K562 (cell line): Measurements from ENCODE around the gene VWA1. TPM values are rescaled to one million over a fixed set of nuclear protein-coding genes. Genes with fewer than 3 reads are reported as not detected.

Experiments used
- BDP1 ChIP-seq: IDR thresholded peaks from 3 replicates; pipeline ENCODE4 v1.6.1; 2011; ENCODE audit not compliant: insufficient read length, insufficient read depth
- BMI1 ChIP-seq: fragments of 150-350 bp; IDR thresholded peaks from 2 replicates; pipeline ENCODE4 v1.6.1; 2014; ENCODE audit warnings: low read length
- CBX8 ChIP-seq: fragments of 200-600 bp; sonication (generic); IDR thresholded peaks from 2 replicates; pipeline ENCODE4 v1.6.1; 2012; ENCODE audit warnings: borderline replicate concordance, mixed run types, low read depth, mild to moderate bottlenecking, moderate library complexity, mixed read lengths, low read length, control low read depth, inconsistent platforms; ENCODE audit not compliant: poor library complexity, severe bottlenecking; ENCODE audit errors: extremely low read depth
- DMBX1 ChIP-seq: fragments of 250-450 bp; sonication (Bioruptor Pico); IDR thresholded peaks from 2 replicates; pipeline ENCODE4 v1.8.0; 2022; ENCODE audit warnings: inconsistent platforms, mild to moderate bottlenecking, moderate library complexity, borderline replicate concordance
- ERF ChIP-seq: fragments of 450-650 bp; formaldehyde crosslinking; IDR thresholded peaks from 2 replicates; pipeline ENCODE4 v1.4.0; 2020; ENCODE audit warnings: mild to moderate bottlenecking, mixed read lengths
- FUS ChIP-seq: fragments of 200-400 bp; formaldehyde crosslinking; optimal IDR thresholded peaks from 2 replicates; pipeline ENCODE3; 2017; ENCODE audit warnings: low read depth, low read length
- MTA2 ChIP-seq: fragments of 450-650 bp; IDR thresholded peaks from 2 replicates; pipeline ENCODE4 v1.6.1; 2016; ENCODE audit warnings: low read depth
- NFIX ChIP-seq: fragments of 250-450 bp; sonication (Bioruptor Pico); IDR thresholded peaks from 2 replicates; pipeline ENCODE4 v1.4.0; 2020; ENCODE audit warnings: low read depth, mild to moderate bottlenecking, moderate library complexity
- NR1H2 ChIP-seq: sonication (generic); formaldehyde crosslinking; IDR thresholded peaks from 2 replicates; pipeline ENCODE4 v1.4.0; 2020; ENCODE audit warnings: mild to moderate bottlenecking, missing genetic modification reagents
- RBM14 ChIP-seq: fragments of 200-400 bp; formaldehyde crosslinking; IDR thresholded peaks from 2 replicates; pipeline ENCODE4 v1.6.1; 2018; ENCODE audit warnings: low read depth, mild to moderate bottlenecking, low read length, moderate library complexity, borderline replicate concordance; ENCODE audit not compliant: insufficient read depth
- ZNF174 ChIP-seq: fragments of 250-450 bp; sonication (Bioruptor Pico); IDR thresholded peaks from 2 replicates; pipeline ENCODE4 v1.4.0; 2020; ENCODE audit warnings: mild to moderate bottlenecking
- polyA plus RNA-seq, 8 experiments: library from polyadenylated mRNA; depleted of rRNA in 4 of 8; stranded (reverse) in 5 of 8; unstranded in 3 of 8; fragments of >200 nt; fragmentation: Nextera tagmentation in 2 of 8; fragmentation: Illumina TruSeq in 1 of 8; extraction: Ambion mirVana in 2 of 8; extraction: Trizol in 1 of 8; gene quantifications; 2 replicates each; pipeline versions ENCODE4 v1.2.1 to v1.2.3, GENCODE V29; 2011 to 2014; ENCODE audit warnings: inconsistent platforms in 1 of 8, missing spikeins in 1 of 8
- total RNA-seq, 7 experiments: library from RNA; depleted of rRNA in 6 of 7; stranded (reverse); fragments of >200 nt in 6 of 7; fragmentation: Illumina TruSeq in 2 of 7; extraction: Trizol in 2 of 7; gene quantifications; 2 replicates each; pipeline versions ENCODE4 v1.2.1 to v1.2.3, GENCODE V29; 2011 to 2021; ENCODE audit warnings: low replicate concordance in 1 of 7
- TF ChIP-seq, protein P1 (sequence below): fragments of 450-650 bp; formaldehyde crosslinking; IDR thresholded peaks from 2 replicates; pipeline ENCODE4 v1.4.0; 2022; ENCODE audit warnings: mild to moderate bottlenecking, moderate library complexity
- TF ChIP-seq, protein P2 (sequence below): fragments of 450-650 bp; formaldehyde crosslinking; IDR thresholded peaks from 2 replicates; pipeline ENCODE4 v1.4.0; 2020; ENCODE audit warnings: mild to moderate bottlenecking
- TF ChIP-seq, protein P3 (sequence below): fragments of 250-450 bp; sonication (Bioruptor Pico); IDR thresholded peaks from 2 replicates; pipeline ENCODE4 v1.4.0; 2020; ENCODE audit warnings: mild to moderate bottlenecking
- TF ChIP-seq, protein P4 (sequence below), 3 experiments: fragments of 200-800 bp in 1 of 3; fragments of 250-450 bp in 1 of 3; fragments of 450-650 bp in 1 of 3; sonication (Bioruptor Pico) in 1 of 3; sonication (Bioruptor generic) in 1 of 3; formaldehyde crosslinking in 1 of 3; IDR thresholded peaks; 2 replicates each; pipeline versions ENCODE4 v1.6.1 to v1.8.0; 2016 to 2022; ENCODE audit warnings: mild to moderate bottlenecking in 2 of 3, missing genetic modification characterization in 2 of 3, missing compliant biosample characterization in 1 of 3, moderate library complexity in 1 of 3
- TF ChIP-seq, protein P5 (sequence below): fragments of 250-450 bp; sonication (Bioruptor Pico); IDR thresholded peaks from 2 replicates; pipeline ENCODE4 v1.9.0; 2021; ENCODE audit warnings: mild to moderate bottlenecking, inconsistent platforms

Gene VWA1
- total and polyA plus RNA-seq, 9 of the 15 experiments (the other 6 are each of a cell fraction or from before 2014, with no cell fraction given), result 0.01 to 6.4 (median 0.85) TPM

DNA sequence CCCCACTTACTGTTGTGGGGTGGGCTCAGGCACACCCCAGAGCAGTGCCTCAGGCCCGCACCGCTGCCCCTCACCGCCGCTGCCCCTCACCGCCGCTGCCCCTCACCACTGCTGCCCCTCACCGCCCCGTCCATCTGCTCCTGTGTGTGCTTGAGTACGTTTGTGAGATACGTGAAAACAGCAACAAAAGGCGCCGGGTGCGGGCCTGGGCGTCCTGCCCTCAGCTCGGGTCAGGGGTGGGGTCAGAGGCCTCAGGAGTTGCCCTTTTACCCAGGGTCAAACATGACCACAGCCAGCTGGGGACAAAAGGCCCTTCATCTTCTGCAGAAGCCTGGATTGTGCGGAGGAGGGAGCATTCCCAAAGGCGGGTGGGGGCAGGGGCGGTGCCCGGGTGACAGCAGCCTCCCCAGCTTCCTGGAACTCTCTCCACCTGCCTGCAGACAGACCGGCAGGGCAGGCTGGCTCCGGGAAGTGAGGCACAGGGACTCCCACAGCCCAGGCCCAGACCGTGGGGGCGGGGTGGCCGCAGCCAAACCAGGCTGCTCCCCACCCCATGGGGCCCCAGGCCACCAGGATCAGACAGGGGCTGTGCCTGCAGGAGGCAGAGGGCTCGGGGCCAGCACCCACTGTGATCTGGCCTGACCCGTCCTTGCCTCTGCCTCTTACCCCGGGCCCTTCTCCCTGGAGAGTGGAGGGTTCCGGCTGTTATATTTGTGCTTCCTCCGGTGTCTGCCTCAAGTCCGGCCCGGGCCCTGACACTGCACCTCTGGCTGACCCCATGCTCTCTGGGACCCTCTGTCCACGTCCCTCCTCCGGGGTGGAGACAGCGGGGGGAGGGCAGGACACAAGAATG, 2.3 kb upstream of the VWA1 start (continued):
- TF ChIP-seq, protein P1, sequence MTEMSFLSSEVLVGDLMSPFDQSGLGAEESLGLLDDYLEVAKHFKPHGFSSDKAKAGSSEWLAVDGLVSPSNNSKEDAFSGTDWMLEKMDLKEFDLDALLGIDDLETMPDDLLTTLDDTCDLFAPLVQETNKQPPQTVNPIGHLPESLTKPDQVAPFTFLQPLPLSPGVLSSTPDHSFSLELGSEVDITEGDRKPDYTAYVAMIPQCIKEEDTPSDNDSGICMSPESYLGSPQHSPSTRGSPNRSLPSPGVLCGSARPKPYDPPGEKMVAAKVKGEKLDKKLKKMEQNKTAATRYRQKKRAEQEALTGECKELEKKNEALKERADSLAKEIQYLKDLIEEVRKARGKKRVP, result no peak
- TF ChIP-seq NR1H2 (CRISPR knock-in tag) (no peak), CBX8 (no peak), ERF (CRISPR knock-in tag) (no peak), MTA2 (no peak; the same call in 1 of the 2 replicates), BMI1 (no peak), DMBX1 (CRISPR knock-in tag) (0 out of 2 replicates have a peak, but pooled peaks have one; percentile 71), BDP1 (no peak), FUS (no peak), RBM14 (no peak), NFIX (CRISPR knock-in tag) (no peak), ZNF174 (no peak)
- TF ChIP-seq, protein P2, sequence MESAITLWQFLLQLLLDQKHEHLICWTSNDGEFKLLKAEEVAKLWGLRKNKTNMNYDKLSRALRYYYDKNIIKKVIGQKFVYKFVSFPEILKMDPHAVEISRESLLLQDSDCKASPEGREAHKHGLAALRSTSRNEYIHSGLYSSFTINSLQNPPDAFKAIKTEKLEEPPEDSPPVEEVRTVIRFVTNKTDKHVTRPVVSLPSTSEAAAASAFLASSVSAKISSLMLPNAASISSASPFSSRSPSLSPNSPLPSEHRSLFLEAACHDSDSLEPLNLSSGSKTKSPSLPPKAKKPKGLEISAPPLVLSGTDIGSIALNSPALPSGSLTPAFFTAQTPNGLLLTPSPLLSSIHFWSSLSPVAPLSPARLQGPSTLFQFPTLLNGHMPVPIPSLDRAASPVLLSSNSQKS, result no peak
- TF ChIP-seq, protein P3, sequence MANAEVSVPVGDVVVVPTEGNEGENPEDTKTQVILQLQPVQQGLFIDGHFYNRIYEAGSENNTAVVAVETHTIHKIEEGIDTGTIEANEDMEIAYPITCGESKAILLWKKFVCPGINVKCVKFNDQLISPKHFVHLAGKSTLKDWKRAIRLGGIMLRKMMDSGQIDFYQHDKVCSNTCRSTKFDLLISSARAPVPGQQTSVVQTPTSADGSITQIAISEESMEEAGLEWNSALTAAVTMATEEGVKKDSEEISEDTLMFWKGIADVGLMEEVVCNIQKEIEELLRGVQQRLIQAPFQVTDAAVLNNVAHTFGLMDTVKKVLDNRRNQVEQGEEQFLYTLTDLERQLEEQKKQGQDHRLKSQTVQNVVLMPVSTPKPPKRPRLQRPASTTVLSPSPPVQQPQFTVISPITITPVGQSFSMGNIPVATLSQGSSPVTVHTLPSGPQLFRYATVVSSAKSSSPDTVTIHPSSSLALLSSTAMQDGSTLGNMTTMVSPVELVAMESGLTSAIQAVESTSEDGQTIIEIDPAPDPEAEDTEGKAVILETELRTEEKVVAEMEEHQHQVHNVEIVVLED, result no peak; the same call in 1 of the 2 replicates
- TF ChIP-seq, protein P4, sequence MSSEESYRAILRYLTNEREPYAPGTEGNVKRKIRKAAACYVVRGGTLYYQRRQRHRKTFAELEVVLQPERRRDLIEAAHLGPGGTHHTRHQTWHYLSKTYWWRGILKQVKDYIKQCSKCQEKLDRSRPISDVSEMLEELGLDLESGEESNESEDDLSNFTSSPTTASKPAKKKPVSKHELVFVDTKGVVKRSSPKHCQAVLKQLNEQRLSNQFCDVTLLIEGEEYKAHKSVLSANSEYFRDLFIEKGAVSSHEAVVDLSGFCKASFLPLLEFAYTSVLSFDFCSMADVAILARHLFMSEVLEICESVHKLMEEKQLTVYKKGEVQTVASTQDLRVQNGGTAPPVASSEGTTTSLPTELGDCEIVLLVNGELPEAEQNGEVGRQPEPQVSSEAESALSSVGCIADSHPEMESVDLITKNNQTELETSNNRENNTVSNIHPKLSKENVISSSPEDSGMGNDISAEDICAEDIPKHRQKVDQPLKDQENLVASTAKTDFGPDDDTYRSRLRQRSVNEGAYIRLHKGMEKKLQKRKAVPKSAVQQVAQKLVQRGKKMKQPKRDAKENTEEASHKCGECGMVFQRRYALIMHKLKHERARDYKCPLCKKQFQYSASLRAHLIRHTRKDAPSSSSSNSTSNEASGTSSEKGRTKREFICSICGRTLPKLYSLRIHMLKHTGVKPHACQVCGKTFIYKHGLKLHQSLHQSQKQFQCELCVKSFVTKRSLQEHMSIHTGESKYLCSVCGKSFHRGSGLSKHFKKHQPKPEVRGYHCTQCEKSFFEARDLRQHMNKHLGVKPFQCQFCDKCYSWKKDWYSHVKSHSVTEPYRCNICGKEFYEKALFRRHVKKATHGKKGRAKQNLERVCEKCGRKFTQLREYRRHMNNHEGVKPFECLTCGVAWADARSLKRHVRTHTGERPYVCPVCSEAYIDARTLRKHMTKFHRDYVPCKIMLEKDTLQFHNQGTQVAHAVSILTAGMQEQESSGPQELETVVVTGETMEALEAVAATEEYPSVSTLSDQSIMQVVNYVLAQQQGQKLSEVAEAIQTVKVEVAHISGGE (CRISPR knock-in tag; IDR thresholded peaks at IDR 0.05), result peak in 1 of 3 experiments; percentile 69; a peak in 2 of 6 replicates
- TF ChIP-seq, protein P5, sequence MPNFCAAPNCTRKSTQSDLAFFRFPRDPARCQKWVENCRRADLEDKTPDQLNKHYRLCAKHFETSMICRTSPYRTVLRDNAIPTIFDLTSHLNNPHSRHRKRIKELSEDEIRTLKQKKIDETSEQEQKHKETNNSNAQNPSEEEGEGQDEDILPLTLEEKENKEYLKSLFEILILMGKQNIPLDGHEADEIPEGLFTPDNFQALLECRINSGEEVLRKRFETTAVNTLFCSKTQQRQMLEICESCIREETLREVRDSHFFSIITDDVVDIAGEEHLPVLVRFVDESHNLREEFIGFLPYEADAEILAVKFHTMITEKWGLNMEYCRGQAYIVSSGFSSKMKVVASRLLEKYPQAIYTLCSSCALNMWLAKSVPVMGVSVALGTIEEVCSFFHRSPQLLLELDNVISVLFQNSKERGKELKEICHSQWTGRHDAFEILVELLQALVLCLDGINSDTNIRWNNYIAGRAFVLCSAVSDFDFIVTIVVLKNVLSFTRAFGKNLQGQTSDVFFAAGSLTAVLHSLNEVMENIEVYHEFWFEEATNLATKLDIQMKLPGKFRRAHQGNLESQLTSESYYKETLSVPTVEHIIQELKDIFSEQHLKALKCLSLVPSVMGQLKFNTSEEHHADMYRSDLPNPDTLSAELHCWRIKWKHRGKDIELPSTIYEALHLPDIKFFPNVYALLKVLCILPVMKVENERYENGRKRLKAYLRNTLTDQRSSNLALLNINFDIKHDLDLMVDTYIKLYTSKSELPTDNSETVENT (CRISPR knock-in tag), result peak; percentile 67; the same call in 1 of the 2 replicates
